GM23338 (cell line): Measurements from ENCODE around the gene C17orf114.
"Not testable (repeated sequence)": the region's sequence is repeated elsewhere in the genome, so short reads cannot be mapped to it uniquely, and the experiment has no call there.

Source experiments
- ATAC-seq: fragments of 200-7000 bp; cut with Tn5 transposase; 3 replicates; pipeline ENCODE4 v1.9.1; 2020
- DNase-seq: peaks from one replicate; pipeline ENCODE4 v3.0.0-alpha.2; 2015; ENCODE audit warnings: low spot score
- H2AFZ ChIP-seq: fragments of 200-600 bp; sonication (generic); 2 replicates; pipeline ENCODE4 v1.8.0; 2016; ENCODE audit warnings: antibody characterized with exemption, mild to moderate bottlenecking, moderate library complexity
- H3F3A ChIP-seq: fragments of 200-600 bp; sonication (generic); replicated peaks from 2 replicates; pipeline ENCODE4 v1.8.0; 2017; ENCODE audit warnings: antibody characterized with exemption, mixed run types, low read depth
- H3K27ac ChIP-seq: fragments of 200-600 bp; sonication (generic); 2 replicates; pipeline ENCODE4 v1.6.1; 2016; ENCODE audit warnings: low read depth
- H3K27me3 ChIP-seq: fragments of 200-600 bp; sonication (generic); 2 replicates; pipeline ENCODE4 v1.8.0; 2016; ENCODE audit warnings: mild to moderate bottlenecking, mixed run types, moderate library complexity; ENCODE audit not compliant: insufficient read depth
- H3K36me3 ChIP-seq: fragments of 200-600 bp; sonication (generic); 2 replicates; pipeline ENCODE4 v1.8.0; 2016; ENCODE audit warnings: mild to moderate bottlenecking; ENCODE audit not compliant: insufficient read depth
- H3K4me1 ChIP-seq: fragments of 200-600 bp; sonication (generic); 2 replicates; pipeline ENCODE4 v1.8.0; 2016; ENCODE audit warnings: mild to moderate bottlenecking, moderate library complexity; ENCODE audit not compliant: insufficient read depth
- H3K4me2 ChIP-seq: fragments of 200-600 bp; sonication (generic); 2 replicates; pipeline ENCODE4 v1.7.1; 2017; ENCODE audit warnings: mixed run types
- H3K4me3 ChIP-seq: fragments of 200-600 bp; sonication (generic); 2 replicates; pipeline ENCODE4 v1.6.1; 2016; ENCODE audit warnings: mixed run types
- H3K79me2 ChIP-seq: fragments of 200-600 bp; sonication (generic); replicated peaks from 2 replicates; pipeline ENCODE4 v1.8.0; 2017; ENCODE audit warnings: mild to moderate bottlenecking; ENCODE audit not compliant: insufficient read depth
- H3K9me2 ChIP-seq: fragments of 200-600 bp; sonication (generic); 2 replicates; pipeline ENCODE4 v1.8.0; 2017; ENCODE audit not compliant: insufficient read depth
- H4K20me1 ChIP-seq: fragments of 200-600 bp; sonication (generic); replicated peaks from 2 replicates; pipeline ENCODE4 v1.8.0; 2017; ENCODE audit warnings: mild to moderate bottlenecking; ENCODE audit not compliant: insufficient read depth
- H3K27ac Mint-ChIP-seq: 2 replicates; pipeline ENCODE4 v1.8.0; 2020; ENCODE audit warnings: inconsistent platforms, mild to moderate bottlenecking, moderate library complexity, mixed read lengths
- H3K27me3 Mint-ChIP-seq: 3 replicates; pipeline ENCODE4 v1.8.0; 2022; ENCODE audit warnings: low read depth, mild to moderate bottlenecking, moderate library complexity, mixed read lengths, inconsistent platforms; ENCODE audit not compliant: insufficient read depth, poor library complexity
- H3K36me3 Mint-ChIP-seq: 3 replicates; pipeline ENCODE4 v1.8.0; 2021; ENCODE audit warnings: low read depth, mild to moderate bottlenecking, inconsistent platforms, moderate library complexity, mixed read lengths
- H3K4me1 Mint-ChIP-seq: 3 replicates; pipeline ENCODE4 v1.8.0; 2020; ENCODE audit warnings: mild to moderate bottlenecking, inconsistent platforms, mixed read lengths
- H3K4me3 Mint-ChIP-seq: 3 replicates; pipeline ENCODE4 v1.8.0; 2021; ENCODE audit warnings: moderate library complexity, mild to moderate bottlenecking, inconsistent platforms, mixed read lengths
- H3K9me3 Mint-ChIP-seq: 3 replicates; pipeline ENCODE4 v1.8.0; 2020; ENCODE audit warnings: moderate library complexity, mild to moderate bottlenecking, inconsistent platforms, mixed read lengths
- CREB1 ChIP-seq: fragments of 250-450 bp; sonication (Bioruptor Pico); IDR thresholded peaks from 2 replicates; pipeline ENCODE4 v1.5.0; 2020; ENCODE audit warnings: low read depth, mild to moderate bottlenecking, moderate library complexity
- EZH2 ChIP-seq: fragments of 200-600 bp; sonication (generic); IDR thresholded peaks from one replicate; pipeline ENCODE4 v1.8.0; 2017; ENCODE audit warnings: antibody characterized with exemption, mild to moderate bottlenecking, low read depth; ENCODE audit not compliant: unreplicated experiment
- EZH2phosphoT487 ChIP-seq: fragments of 200-600 bp; sonication (generic); IDR thresholded peaks from one replicate; pipeline ENCODE4 v1.8.1; 2018; ENCODE audit warnings: antibody characterized with exemption; ENCODE audit not compliant: unreplicated experiment
- JUNB ChIP-seq: IDR thresholded peaks from one replicate; pipeline ENCODE4 v1.6.1; 2016; ENCODE audit warnings: antibody characterized with exemption; ENCODE audit not compliant: unreplicated experiment
- POLR2AphosphoS5 ChIP-seq: IDR thresholded peaks from 2 replicates; pipeline ENCODE4 v1.6.1; 2016; ENCODE audit warnings: antibody characterized with exemption, low read depth
- ZNF114 ChIP-seq: fragments of 250-450 bp; sonication (Bioruptor Pico); IDR thresholded peaks from 2 replicates; pipeline ENCODE4 v1.5.0; 2020; ENCODE audit warnings: mild to moderate bottlenecking, moderate library complexity
- ZNF331 ChIP-seq: fragments of 250-450 bp; sonication (Bioruptor Pico); IDR thresholded peaks from 2 replicates; pipeline ENCODE4 v1.5.0; 2020; ENCODE audit warnings: low read depth, mild to moderate bottlenecking, moderate library complexity
- TF ChIP-seq, protein P1 (sequence below), 2 experiments: fragments of 200-600 bp in 1 of 2; sonication (generic) in 1 of 2; conservative IDR thresholded peaks; 2 replicates each; pipeline versions ENCODE4 v1.5.1 to v1.6.1; 2016 to 2017; ENCODE audit warnings: antibody characterized with exemption in 2 of 2, low read depth in 2 of 2, mild to moderate bottlenecking in 2 of 2, moderate library complexity in 1 of 2
- TF ChIP-seq, protein P2 (sequence below): IDR thresholded peaks from 2 replicates; pipeline ENCODE4 v1.6.1; 2016; ENCODE audit warnings: antibody characterized with exemption
- TF ChIP-seq, protein P3 (sequence below): IDR thresholded peaks from one replicate; pipeline ENCODE4 v1.6.1; 2018; ENCODE audit warnings: antibody characterized with exemption; ENCODE audit not compliant: unreplicated experiment

The C17orf114 gene

DNA sequence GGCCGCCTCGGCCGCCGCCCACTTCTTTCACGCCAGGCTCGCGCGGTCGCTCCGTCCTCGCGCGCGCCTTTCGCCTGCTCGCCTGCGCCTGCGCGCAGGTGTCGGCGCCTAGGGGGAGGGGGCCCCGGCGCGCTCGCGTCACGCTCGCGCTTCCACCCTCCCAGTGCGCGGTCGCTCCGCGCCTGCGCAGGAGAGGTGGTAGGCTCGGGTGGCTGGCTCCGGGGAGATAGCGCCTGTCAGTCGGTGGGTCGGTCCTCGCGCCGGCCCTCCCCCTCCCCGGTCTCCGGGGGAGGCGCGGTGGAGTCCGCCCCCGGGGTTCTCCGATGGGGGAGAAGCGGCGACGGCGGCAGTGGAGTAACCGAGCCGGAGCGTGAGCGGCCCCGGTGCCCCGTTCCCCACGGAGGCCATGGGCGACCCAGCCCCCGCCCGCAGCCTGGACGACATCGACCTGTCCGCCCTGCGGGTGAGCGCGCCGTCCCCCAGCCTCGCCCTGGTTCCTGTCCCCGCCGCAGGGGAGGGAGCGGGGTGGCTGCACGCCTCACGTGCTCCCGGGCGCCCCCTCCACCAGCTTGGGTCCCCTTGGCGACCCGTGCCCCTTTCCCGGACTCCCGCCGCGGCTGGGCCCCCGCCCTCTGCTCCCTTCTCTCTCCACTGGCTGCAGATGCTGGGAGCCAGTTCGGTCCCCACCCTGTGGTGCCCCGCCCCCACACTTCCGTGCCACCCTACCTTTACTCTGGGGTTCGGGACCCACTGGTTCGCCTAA lies 31.2 kb upstream of the C17orf114 start, which contains the start of gene MINK1:
TSS of gene MINK1 (plus strand) at position 163 of the 763 bp plus-strand sequence. CDS start at position 407, 244 bp downstream.
- Mint-ChIP-seq H3K9me3 (no peaks in the 10 kb centered on the region; the same call in 2 of the 3 replicates), H3K27me3 (peaks cover 3% of the 10 kb centered on the region), H3K27ac (peak within 1 kb of the TSS; percentile 93), H3K4me1 (peaks cover 20% of the 10 kb centered on the region), H3K4me3 (peak within 1 kb of the TSS; percentile 88), H3K36me3 (no peaks in the 10 kb centered on the region; the same call in 2 of the 3 replicates)
- Histone ChIP-seq H3K4me3 (peak within 1 kb of the TSS; percentile 88), H3K27ac (peak within 1 kb of the TSS; percentile 94; the same call in 1 of the 2 replicates), H3K36me3 (no peaks in the 10 kb centered on the region), H3K27me3 (no peaks in the 10 kb centered on the region), H3F3A (peaks cover 8% of the 10 kb centered on the region), H2AFZ (peak within 1 kb of the TSS; percentile 98), H3K4me1 (peaks cover 11% of the 10 kb centered on the region), H4K20me1 (peaks cover 9% of the 10 kb centered on the region), H3K79me2 (peaks cover 46% of the 10 kb centered on the region), H3K4me2 (peak within 1 kb of the TSS; percentile 99), H3K9me2 (no peaks in the 10 kb centered on the region)
- TF ChIP-seq ZNF331 (no peak), CREB1 (CRISPR knock-in tag) (peak; percentile 80), ZNF114 (no peak), POLR2AphosphoS5 (0 out of 2 replicates have a peak, but pooled peaks have one; percentile 45), EZH2 (no peak), JUNB (no peak), EZH2phosphoT487 (no peak)
- TF ChIP-seq, protein P1, sequence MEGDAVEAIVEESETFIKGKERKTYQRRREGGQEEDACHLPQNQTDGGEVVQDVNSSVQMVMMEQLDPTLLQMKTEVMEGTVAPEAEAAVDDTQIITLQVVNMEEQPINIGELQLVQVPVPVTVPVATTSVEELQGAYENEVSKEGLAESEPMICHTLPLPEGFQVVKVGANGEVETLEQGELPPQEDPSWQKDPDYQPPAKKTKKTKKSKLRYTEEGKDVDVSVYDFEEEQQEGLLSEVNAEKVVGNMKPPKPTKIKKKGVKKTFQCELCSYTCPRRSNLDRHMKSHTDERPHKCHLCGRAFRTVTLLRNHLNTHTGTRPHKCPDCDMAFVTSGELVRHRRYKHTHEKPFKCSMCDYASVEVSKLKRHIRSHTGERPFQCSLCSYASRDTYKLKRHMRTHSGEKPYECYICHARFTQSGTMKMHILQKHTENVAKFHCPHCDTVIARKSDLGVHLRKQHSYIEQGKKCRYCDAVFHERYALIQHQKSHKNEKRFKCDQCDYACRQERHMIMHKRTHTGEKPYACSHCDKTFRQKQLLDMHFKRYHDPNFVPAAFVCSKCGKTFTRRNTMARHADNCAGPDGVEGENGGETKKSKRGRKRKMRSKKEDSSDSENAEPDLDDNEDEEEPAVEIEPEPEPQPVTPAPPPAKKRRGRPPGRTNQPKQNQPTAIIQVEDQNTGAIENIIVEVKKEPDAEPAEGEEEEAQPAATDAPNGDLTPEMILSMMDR (conservative IDR thresholded peaks at IDR 0.05; ENCODE audit: low read depth in 2 of 2), result no peak
- TF ChIP-seq, protein P2, sequence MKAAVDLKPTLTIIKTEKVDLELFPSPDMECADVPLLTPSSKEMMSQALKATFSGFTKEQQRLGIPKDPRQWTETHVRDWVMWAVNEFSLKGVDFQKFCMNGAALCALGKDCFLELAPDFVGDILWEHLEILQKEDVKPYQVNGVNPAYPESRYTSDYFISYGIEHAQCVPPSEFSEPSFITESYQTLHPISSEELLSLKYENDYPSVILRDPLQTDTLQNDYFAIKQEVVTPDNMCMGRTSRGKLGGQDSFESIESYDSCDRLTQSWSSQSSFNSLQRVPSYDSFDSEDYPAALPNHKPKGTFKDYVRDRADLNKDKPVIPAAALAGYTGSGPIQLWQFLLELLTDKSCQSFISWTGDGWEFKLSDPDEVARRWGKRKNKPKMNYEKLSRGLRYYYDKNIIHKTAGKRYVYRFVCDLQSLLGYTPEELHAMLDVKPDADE, result no peak
- TF ChIP-seq, protein P3, sequence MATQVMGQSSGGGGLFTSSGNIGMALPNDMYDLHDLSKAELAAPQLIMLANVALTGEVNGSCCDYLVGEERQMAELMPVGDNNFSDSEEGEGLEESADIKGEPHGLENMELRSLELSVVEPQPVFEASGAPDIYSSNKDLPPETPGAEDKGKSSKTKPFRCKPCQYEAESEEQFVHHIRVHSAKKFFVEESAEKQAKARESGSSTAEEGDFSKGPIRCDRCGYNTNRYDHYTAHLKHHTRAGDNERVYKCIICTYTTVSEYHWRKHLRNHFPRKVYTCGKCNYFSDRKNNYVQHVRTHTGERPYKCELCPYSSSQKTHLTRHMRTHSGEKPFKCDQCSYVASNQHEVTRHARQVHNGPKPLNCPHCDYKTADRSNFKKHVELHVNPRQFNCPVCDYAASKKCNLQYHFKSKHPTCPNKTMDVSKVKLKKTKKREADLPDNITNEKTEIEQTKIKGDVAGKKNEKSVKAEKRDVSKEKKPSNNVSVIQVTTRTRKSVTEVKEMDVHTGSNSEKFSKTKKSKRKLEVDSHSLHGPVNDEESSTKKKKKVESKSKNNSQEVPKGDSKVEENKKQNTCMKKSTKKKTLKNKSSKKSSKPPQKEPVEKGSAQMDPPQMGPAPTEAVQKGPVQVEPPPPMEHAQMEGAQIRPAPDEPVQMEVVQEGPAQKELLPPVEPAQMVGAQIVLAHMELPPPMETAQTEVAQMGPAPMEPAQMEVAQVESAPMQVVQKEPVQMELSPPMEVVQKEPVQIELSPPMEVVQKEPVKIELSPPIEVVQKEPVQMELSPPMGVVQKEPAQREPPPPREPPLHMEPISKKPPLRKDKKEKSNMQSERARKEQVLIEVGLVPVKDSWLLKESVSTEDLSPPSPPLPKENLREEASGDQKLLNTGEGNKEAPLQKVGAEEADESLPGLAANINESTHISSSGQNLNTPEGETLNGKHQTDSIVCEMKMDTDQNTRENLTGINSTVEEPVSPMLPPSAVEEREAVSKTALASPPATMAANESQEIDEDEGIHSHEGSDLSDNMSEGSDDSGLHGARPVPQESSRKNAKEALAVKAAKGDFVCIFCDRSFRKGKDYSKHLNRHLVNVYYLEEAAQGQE, result peak; percentile 4
- DNase-seq (peak; percentile 83), ATAC-seq (peak; percentile 87)

DNA sequence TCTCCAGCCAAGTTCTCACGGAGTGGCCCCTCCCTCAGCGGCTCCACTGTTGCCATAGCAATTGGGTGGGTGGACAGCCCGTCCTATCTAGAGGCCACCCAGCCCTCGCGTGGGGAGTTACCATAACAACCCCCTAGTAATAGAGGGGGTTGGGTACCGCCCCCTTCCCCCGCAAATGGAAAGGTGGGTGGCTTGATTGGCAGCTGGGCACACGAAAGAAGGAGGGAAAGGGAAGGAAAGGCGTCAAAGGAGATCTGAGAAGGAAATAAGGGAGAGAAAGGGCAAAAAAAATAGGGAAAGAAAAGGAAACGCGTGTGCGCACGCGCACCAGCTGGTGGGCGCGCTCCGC lies 30.7 kb upstream of the C17orf114 start:
- H3K4me1 Mint-ChIP-seq, result peaks cover 17% of the 10 kb centered on the region
- Histone ChIP-seq H3K27ac (peak overlapping the region; percentile 94; the same call in 1 of the 2 replicates), H2AFZ (peak overlapping the region; percentile 98; the same call in 1 of the 2 replicates), H3K4me1 (peaks cover 11% of the 10 kb centered on the region), H3K79me2 (peaks cover 42% of the 10 kb centered on the region), H3K4me2 (peak overlapping the region; percentile 99), H3K4me3 (peak overlapping the region; percentile 88)
- H3K27me3 ChIP-seq, DNase-seq, H3K9me2 ChIP-seq, H3K27me3 Mint-ChIP-seq, ATAC-seq, H4K20me1 ChIP-seq, H3K36me3 ChIP-seq, H3K9me3 Mint-ChIP-seq, H3K36me3 Mint-ChIP-seq, H3F3A ChIP-seq: not testable (repeated sequence)
- peak overlapping the region; percentile 88 for H3K4me3 Mint-ChIP-seq
- peak overlapping the region; percentile 93 for H3K27ac Mint-ChIP-seq
